Natural killer cell (primary cell): Measurements from ENCODE around the gene ITGA3. TPM values are rescaled to one million over a fixed set of nuclear protein-coding genes. Genes with fewer than 3 reads are reported as not detected.

Source experiments
- ATAC-seq, 3 donors: fragments of 150-1000 bp in 2 of 3; fragments of 200-7000 bp in 1 of 3; cut with Tn5 transposase; 1 replicate in 1 of 3; 2 replicates in 2 of 3; pipeline ENCODE4 v1.10.0; 2021; ENCODE audit warnings: mild to moderate bottlenecking in 2 of 3, moderate library complexity in 2 of 3
- DNase-seq, 2 donors: peaks; one replicate each; pipeline versions ENCODE4 v3.0.0 to v3.0.0-alpha.2; 2013 to 2021; ENCODE audit warnings: mixed read lengths in 1 of 2
- H3K27ac ChIP-seq: one replicate; pipeline ENCODE4 v1.5.1; 2013; ENCODE audit warnings: mild to moderate bottlenecking, low read length
- H3K27me3 ChIP-seq: one replicate; pipeline ENCODE4 v1.6.1; 2013; ENCODE audit warnings: low read length; ENCODE audit not compliant: control insufficient read depth, insufficient read depth
- H3K36me3 ChIP-seq: one replicate; pipeline ENCODE4 v1.6.1; 2013; ENCODE audit warnings: low read length; ENCODE audit not compliant: control insufficient read depth, insufficient read depth
- H3K4me1 ChIP-seq: one replicate; pipeline ENCODE4 v1.6.1; 2013; ENCODE audit warnings: low read length; ENCODE audit not compliant: control insufficient read depth, insufficient read depth
- H3K4me3 ChIP-seq: one replicate; pipeline ENCODE4 v1.5.1; 2013; ENCODE audit warnings: low read length
- H3K9me3 ChIP-seq: one replicate; pipeline ENCODE4 v1.6.1; 2013; ENCODE audit warnings: low read length; ENCODE audit not compliant: control insufficient read depth, insufficient read depth
- H3K27ac Mint-ChIP-seq, 2 donors: one replicate each; pipeline ENCODE4 v1.8.0; 2022; ENCODE audit warnings: mild to moderate bottlenecking in 2 of 2, mixed read lengths in 2 of 2, moderate library complexity in 1 of 2
- H3K27me3 Mint-ChIP-seq, 2 donors: one replicate each; pipeline ENCODE4 v1.8.0; 2022; ENCODE audit warnings: low read depth in 2 of 2, mixed read lengths in 2 of 2
- H3K36me3 Mint-ChIP-seq: one replicate; pipeline ENCODE4 v1.8.0; 2022; ENCODE audit warnings: mixed read lengths
- H3K4me1 Mint-ChIP-seq, 2 donors: one replicate each; pipeline ENCODE4 v1.8.0; 2022; ENCODE audit warnings: mixed read lengths in 2 of 2
- H3K4me3 Mint-ChIP-seq: one replicate; pipeline ENCODE4 v1.8.0; 2022; ENCODE audit warnings: mild to moderate bottlenecking, moderate library complexity, mixed read lengths
- H3K9me3 Mint-ChIP-seq, 2 donors: one replicate each; pipeline ENCODE4 v1.8.0; 2022; ENCODE audit warnings: mixed read lengths in 2 of 2
- WGBS: methylation state at CpG from one replicate; pipeline ENCODE4 v1.1.7; 2013; ENCODE audit warnings: missing lambda C conversion rate; ENCODE audit not compliant: insufficient coverage; 5-methylcytosine and 5-hydroxymethylcytosine counted together
- intact Hi-C: fragments of 100-400 bp; cut with micrococcal nuclease; formaldehyde crosslinking; loops from one replicate; pipeline ENCODE4 v1.14.2; 2022
- total RNA-seq, 4 donors: library from RNA; stranded (reverse); fragments of 120-200 nt in 1 of 4; gene quantifications; one replicate each; pipeline versions ENCODE4 v1.2.3 to v1.2.4, GENCODE V29; 2013 to 2022
- TF ChIP-seq, protein P1 (sequence below): fragments of 200-600 bp; IDR thresholded peaks from one replicate; pipeline ENCODE4 v1.8.0; 2022; ENCODE audit warnings: antibody characterized with exemption

Gene ITGA3
- total RNA-seq, 3 donors from 2014 or later (not counting 1 experiment from before 2014, with no cell fraction given) = 0.47 to 2.8 (median 1.4) TPM

- Histone ChIP-seq H3K4me3 (no peak overlapping the region), H3K27ac (no peak overlapping the region), H3K27me3 (peaks cover 5% of the 10 kb centered on the region), H3K9me3 (no peaks in the 10 kb centered on the region), H3K36me3 (no peaks in the 10 kb centered on the region), H3K4me1 (peaks cover 19% of the 10 kb centered on the region)
- Mint-ChIP-seq H3K4me1 (peaks cover 12 to 13% of the 10 kb centered on the region in 2 donors), H3K4me3 (no peak overlapping the region), H3K36me3 (no peaks in the 10 kb centered on the region), H3K9me3 (no peaks in the 10 kb centered on the region), H3K27ac (no peak overlapping the region), H3K27me3 (peaks cover 25 to 29% of the 10 kb centered on the region in 2 donors)
- WGBS = 91% methylated on average over 12 of the region's 12 CpGs
- TF ChIP-seq, protein P1, sequence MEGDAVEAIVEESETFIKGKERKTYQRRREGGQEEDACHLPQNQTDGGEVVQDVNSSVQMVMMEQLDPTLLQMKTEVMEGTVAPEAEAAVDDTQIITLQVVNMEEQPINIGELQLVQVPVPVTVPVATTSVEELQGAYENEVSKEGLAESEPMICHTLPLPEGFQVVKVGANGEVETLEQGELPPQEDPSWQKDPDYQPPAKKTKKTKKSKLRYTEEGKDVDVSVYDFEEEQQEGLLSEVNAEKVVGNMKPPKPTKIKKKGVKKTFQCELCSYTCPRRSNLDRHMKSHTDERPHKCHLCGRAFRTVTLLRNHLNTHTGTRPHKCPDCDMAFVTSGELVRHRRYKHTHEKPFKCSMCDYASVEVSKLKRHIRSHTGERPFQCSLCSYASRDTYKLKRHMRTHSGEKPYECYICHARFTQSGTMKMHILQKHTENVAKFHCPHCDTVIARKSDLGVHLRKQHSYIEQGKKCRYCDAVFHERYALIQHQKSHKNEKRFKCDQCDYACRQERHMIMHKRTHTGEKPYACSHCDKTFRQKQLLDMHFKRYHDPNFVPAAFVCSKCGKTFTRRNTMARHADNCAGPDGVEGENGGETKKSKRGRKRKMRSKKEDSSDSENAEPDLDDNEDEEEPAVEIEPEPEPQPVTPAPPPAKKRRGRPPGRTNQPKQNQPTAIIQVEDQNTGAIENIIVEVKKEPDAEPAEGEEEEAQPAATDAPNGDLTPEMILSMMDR = no peak
- no peak for ATAC-seq
- intact Hi-C loops = loop anchor here (10.0 kb wide), 1 partner anchor 171 kb away; no protein-coding TSS in a partner anchor
- no peak for DNase-seq
Observed at GRCh38 chr17:50123649-50124349, 67.9 kb downstream of the ITGA3 start.

- Mint-ChIP-seq H3K9me3 (no peaks in the 10 kb centered on the region), H3K36me3 (no peaks in the 10 kb centered on the region), H3K4me3 (no peak overlapping the region), H3K4me1 (peaks cover 15 to 20% of the 10 kb centered on the region in 2 donors), H3K27ac (no peak overlapping the region), H3K27me3 (peaks cover 15 to 17% of the 10 kb centered on the region in 2 donors)
- H3K9me3 ChIP-seq = no peaks in the 10 kb centered on the region
- no peaks in the 10 kb centered on the region for H3K36me3 ChIP-seq
- H3K27ac ChIP-seq = no peak overlapping the region
- ATAC-seq = no peak
- intact Hi-C loops = loop anchor here (10.0 kb wide), 1 partner anchor 169 kb away; no protein-coding TSS in a partner anchor
- H3K27me3 ChIP-seq = peaks cover 8% of the 10 kb centered on the region
- TF ChIP-seq, protein P1 = no peak
- no peak for DNase-seq
- no peak overlapping the region for H3K4me3 ChIP-seq
- H3K4me1 ChIP-seq = peaks cover 33% of the 10 kb centered on the region
- 95% methylated on average over 4 of the region's 4 CpGs for WGBS
Observed at GRCh38 chr17:50125420-50125997, 69.6 kb downstream of the ITGA3 start.

- TF ChIP-seq, protein P1 = no peak
- ATAC-seq (no peak), DNase-seq (no peak)
- Histone ChIP-seq H3K9me3 (no peaks in the 10 kb centered on the region), H3K27me3 (peaks cover 12% of the 10 kb centered on the region), H3K36me3 (no peaks in the 10 kb centered on the region), H3K4me1 (peaks cover 40% of the 10 kb centered on the region), H3K4me3 (no peak overlapping the region), H3K27ac (no peak overlapping the region)
- WGBS = 13% methylated on average over 5 of the region's 6 CpGs
- H3K4me1 Mint-ChIP-seq = peaks cover 21 to 41% of the 10 kb centered on the region in 2 donors
- no peaks in the 10 kb centered on the region for H3K9me3 Mint-ChIP-seq
- H3K36me3 Mint-ChIP-seq = no peaks in the 10 kb centered on the region
- H3K27me3 Mint-ChIP-seq = peaks cover 9 to 13% of the 10 kb centered on the region in 2 donors
- H3K4me3 Mint-ChIP-seq = peak overlapping the region; percentile 31
- intact Hi-C loops = loop anchor here (10.0 kb wide), 1 partner anchor 167 kb away; no protein-coding TSS in a partner anchor
- H3K27ac Mint-ChIP-seq = no peak overlapping the region
Observed at GRCh38 chr17:50127697-50128361, 71.9 kb downstream of the ITGA3 start.
